Occipital lobe (tissue), 2 donors: ENCODE data around the gene MORN5. TPM values are rescaled to one million over a fixed set of nuclear protein-coding genes. Genes with fewer than 3 reads are reported as not detected.

Experiments
- DNase-seq: peaks from one replicate; lab custom pipeline; 2025; lab: John Stamatoyannopoulos, UW
- total RNA-seq: library from RNA; depleted of rRNA; stranded (reverse); fragments of >200 nt; gene quantifications from one replicate; pipeline ENCODE4 v1.2.3, GENCODE V29; 2014

MORN5 gene
- total RNA-seq, 1 donor from 2014 or later, result 1.2 TPM

DNA sequence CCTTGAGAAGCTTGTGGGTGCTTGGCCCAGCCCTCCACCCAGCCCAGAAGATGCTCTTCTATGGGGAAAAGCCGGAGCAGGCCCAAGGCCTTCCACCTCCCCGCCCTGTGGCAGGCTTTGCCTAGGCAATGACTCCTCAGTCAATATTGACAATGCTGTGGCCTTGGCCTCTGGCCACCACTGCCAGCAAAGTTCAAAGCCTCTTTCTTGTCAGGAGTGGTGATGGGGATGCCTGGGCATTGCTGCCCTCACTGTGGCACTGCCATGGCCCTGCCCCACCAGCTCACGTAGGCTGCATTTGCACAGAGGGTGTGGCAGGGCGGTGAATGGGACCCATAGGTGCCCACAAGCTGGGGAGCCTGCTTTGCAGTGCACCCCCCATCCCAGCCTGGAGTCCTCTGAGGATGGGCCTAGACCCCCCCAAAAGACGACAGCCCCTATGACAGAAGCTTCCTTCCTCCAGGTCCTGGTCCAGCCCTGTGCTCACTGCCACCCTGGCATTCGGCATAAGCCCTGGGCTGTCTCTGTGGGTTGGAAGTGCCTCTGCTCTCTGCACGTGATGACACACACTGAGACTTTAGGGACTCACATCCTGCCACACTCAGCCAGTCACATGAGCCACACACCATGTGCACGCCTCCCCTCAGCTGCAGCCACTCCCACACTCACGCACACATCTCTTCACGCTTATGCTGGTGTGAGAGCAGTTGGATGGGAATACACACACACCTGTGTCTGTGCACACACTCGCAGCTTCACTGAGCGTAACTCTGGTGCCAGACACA is 31.1 kb downstream of the MORN5 start:
- DNase-seq, result no peak

DNA sequence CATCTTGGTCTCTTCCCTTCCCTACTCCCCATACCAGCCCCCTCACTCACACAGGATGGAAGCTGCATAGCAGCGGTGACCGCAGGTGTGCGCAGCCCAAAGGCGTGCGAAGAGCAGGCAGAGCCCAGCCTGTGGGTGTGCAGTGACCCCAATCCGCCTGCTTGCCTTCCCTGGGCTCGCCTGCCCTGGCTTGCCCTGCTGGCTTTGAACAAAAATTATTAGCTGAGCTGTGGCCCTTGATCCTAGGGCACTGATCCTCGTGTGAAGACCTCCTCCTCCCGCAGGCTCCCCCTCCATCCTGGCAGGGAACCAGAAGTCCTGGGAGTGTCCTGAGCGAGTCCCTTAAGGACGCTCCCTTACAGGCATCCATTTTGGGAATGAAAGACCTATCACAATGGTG is 31.9 kb downstream of the MORN5 start:
- no peak for DNase-seq

DNA sequence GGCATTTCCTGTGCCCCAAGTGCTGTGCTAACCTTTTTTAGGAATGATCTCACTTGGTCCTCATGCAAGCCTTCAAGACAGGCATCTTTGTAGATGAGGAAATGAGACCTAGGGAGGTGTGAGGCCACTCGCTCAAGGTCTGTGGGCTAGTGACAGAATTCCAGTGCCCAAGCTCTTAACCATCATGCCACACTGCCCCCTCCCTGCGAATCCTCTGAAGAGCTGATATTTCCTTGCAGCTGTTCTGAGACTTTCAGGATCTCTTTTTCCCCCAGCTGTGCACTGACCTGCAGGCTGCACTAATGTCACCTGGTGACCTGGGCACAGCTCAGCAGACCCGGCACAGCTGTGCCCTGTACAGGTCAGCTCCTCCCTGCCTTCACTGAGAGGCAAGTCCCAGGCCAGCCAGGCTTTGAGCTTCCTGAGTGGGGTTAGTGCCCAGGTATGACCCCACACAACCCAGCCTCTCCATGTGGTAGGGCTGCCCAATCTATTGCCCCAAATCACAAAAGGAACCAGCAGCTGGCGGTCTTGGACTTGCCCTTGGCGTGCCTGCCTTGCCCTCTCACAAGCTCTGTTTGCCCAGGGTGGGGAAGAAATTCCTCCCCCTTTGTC is 32.7 kb downstream of the MORN5 start:
- DNase-seq, result no peak

DNA sequence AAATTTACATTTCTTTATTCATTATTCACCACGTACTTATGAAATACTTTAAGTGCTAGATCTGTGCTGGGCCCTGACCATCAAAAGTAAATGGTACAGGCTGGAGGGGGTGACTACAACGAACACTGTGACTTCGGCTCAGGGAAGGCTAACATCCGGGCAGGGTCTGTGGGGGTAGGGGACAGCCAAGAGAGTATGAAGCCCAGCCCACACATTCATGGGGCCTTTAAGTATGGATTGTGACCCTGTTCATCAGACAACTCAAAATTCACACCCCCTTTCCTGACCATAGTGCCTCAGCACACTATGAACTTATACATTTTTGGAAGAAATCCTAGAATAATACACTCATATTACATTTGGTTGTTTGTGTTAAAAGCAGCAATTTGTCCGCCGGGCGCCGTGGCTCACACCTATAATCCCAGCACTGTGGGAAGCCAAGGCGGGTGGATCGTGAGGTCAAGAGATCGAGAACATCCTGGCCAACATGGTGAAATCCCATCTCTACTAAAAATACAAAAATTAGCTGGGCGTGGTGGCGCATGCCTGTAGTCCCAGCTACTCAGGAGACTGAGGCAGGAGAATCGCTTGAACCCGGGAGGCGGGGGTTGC is 33.3 kb downstream of the MORN5 start:
- no peak for DNase-seq

DNA sequence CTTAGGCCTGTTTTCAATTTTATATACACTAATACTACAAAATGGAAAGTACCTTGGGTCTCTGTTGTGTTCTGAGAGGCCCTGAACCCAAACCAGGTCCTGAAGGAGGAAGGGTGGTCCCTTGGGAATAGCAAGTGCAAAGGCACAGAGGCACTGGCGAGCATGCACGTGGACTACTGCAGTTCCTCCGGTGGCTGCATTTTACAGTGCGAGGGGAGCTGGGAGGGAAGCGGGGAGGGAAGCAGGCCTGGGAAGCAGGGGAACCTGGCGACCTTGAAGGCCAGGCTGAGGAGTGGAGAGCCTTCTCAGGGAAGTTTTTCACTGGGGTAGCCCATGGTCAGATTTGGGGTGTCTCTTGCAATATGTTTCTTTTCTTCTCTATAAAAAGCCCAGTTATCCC is 33.9 kb downstream of the MORN5 start:
- no peak for DNase-seq

DNA sequence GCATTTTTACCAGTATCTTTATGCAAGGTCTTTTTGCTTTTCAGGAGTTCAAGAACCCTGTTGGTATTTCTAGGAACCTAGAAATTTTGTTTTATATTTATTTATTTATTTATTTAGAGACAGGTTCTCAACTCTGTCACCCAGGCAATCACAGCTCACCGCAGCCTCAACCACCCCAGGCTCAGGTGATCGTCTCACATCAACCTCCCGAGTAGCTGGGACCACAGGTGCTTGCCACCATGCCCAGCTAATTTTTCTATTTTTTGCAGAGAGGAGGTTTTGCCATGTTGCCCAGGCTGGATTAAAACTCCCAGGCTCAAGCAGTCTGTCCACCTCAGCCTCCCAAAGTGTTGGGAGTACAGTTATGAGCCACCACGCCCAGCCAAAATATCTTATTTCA is 36.2 kb downstream of the MORN5 start:
- DNase-seq, result no peak

DNA sequence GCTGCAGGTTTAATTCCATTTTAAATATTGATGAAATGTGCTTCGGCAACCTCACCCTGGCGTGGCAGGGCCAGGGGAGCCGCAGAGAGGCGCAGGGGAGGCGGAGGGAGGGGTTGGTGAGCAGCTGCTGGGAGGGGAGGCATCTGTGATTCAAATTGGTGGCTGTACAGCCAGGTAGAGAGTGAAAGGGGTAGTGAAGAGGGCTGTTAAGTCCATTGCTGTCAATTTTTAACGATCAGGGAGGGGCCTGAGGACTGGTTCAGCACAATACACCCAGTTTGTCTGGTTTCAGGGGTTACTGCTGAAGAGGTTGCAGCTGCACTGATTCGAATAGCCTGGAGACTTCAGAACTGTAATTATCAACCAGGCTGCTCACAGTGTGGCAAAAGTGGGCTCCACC is 37.7 kb downstream of the MORN5 start:
- no peak for DNase-seq

DNA sequence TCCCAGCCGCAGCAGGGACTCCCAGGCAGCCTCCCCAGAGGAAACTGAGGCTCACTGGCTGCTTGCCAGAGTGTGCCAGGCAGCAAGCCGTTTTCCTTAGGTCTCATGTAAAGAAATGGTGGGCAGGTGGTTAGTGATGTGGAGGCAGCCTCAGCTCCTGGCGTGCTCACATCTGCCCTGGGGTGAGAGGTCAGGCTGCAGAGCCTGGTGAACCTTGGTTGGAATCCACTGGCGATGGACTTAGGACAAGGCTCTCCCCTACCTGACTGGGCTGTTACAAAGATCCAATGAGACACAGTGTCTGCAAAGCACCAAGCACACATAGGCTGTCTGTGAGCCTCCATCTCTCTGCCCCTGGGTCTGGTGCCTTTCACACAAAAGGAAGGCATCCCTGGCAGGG is 38.2 kb downstream of the MORN5 start:
- no peak for DNase-seq

DNA sequence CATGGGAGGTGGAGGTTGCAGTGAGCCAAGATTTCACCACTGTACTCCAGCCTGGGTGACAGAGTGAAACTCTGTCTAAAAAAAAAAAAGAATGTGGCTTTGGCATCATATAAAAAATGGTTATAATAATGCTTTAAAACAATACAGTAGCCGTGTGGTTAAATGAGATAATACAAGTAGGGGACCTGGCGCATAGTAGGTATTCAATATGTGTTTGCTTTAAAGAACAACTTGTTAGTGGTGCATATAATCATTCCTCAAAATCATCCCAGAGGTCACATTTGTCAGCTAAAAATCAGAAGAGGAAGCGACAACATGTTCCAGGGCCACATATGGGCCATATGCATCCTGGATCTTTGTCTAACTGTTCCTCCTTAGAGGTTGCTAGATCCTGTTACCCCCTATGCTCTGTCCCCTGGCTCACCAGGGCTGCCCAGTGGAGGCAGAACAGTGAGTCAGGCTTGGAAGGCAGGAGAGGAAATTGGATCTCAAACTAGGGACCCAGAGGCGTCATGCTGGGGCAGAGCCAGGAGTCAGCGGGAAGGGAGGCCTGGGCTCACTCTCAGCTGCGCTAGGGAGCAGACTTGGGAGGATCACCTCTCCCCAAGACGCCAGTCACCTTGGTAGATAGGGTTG is 41.4 kb downstream of the MORN5 start:
- no peak for DNase-seq

DNA sequence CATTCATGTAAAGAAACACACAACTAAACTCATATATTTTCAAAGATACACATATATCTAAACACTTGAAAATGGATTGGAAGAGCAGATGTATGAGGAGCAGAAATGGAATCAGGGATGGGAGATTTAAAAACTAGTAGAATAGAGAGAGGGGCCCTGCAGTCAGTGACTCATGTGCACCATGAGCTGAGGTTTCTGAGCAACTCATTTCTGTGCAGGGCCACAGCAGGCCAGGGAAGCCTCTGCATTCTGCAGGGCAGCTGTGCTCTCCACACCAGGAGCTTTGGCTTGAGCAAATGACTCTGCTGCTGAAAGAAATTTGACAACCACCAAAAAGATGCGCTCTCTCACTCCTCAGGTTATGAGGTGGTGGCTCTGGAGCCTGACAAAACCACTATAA is 41.9 kb downstream of the MORN5 start:
- DNase-seq, result no peak

DNA sequence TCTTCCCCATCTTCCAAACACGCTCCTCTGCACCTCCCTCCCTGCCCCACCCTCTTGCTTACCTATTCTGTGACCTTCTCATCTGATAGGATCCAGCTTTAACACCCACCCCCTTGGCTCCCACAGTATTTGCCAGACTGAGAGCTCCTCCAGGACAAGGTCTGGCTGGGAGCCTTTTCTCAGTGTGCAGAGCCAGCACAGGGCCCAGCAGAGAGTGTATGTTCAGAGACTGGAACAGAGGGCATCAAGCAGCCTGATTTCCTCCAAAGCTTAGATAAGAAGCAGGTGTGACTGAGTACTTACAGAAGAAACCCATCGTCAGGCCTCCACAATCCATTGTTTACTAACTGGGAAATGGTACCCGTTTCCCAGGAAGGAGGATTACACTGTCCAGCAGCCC is 42.4 kb downstream of the MORN5 start:
- DNase-seq, result no peak

DNA sequence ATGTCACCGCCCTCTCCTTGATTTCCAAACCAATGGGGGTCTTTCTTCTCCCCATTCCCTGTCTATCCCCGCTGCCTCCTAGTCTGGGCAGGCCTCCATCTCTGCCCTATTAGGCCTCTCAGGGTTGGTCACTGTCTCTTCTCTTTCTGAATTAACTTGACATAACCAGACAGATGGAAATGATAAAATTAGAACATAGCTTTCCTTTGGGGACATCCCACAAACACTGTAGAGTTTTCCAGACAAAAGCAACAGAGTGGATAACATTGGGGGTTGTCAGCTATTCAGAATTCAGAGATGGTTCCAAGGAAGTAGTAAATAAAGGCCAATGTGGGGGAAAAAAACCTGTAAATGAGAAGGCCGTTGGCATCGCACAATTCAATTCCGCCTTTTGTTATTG is 44.3 kb downstream of the MORN5 start:
- no peak for DNase-seq

DNA sequence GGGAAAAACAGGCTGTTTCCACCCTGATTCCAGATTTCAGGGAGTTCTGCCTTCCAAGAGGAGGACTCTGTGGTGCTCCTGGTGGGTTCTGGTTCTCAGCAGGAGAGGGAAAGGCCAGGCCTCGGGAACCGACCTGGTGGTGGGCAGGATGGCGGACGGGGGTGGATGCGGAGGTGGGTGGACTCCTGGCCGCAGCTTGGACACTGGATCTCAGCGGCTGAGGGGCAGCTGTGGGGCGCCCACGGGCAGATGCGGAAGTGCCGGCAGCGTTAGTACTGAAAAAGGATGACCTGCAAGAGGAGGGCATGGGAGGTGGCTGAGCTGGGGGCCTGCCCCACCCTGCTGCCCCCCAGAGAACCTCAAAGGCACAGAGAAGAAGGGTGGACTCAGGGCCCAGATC is 44.8 kb downstream of the MORN5 start:
- DNase-seq, result no peak

DNA sequence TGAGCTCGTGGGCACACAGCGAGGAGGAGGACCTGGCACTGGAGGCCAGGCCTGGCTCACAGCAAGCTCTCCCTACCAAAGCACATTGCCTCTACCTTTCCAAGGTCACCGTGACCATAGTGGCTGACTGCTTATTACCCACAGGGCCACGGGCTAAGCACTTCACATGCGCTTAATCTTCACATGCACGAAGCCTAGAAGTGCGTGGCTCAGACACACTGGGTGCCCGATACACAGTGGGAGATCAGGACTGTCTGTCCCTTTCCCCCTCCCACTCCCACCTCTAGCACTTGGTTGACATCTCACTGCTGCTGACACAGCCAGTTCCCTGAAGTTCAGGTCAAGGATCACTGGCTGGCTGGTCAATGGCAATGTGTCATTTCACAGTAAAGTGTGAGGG is 45.5 kb downstream of the MORN5 start:
- no peak for DNase-seq

DNA sequence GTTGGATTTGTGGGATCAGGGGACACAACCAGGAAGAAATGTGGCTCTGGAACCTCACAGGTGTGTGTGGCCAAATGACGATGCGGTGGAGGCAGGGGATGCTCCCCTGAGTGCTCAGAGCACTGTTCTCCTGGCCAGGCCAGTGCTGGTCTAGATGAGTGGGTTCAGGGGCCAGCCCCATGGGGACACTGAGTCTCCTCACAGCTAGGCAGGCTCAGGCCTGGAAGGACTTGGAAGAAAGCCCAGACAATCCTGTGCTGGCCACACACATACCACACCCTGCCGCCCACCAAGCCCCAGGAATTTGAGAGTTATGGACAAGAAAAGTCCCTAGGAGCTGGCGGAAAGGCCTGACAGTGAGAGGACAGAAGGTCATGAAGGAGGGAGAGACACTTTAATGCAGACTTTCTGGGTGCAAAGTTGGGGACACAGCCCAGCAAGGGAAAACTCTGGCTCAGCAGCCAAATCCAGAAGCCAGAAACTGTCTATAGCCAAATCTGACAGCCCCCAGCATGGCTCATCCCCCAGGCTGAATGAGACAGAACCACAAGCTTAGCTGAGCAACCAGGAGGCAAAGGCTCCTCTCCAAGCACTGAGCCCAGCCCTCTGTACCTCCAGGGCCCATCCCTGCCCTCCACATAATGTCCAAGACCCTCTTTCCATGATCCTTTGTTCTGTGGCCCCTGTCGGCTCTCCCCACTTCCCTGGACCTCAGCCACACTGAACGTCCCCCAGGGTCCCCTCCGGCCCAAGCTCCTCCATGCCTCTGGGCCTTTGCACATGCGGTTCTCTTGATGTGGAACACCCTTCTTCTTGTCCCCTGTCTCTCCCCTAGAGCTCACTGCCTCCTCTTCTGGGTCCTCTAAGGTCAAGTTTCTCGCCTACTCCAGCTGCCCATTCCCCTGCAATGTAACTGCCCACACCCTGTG is 46.7 kb downstream of the MORN5 start:
- no peak for DNase-seq

DNA sequence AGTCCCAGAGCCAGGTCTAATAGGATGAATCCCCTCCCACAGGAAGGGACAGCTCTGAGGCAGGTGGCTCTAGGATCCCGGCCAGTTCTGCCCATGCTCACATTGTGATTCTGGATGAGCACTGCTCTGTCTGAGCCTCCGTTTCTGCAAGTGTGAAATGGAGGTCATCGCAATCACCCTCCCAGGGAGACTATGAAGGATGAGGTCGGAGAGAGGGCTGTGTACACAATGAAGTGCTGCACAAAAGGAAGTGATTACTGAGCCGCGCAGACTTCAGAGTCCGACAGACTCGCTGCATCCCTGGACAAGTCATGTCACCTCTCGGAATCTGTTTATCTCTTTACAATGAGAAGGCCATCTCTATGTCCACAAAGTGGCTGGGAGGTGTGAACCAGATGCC is 47.4 kb downstream of the MORN5 start:
- no peak for DNase-seq

DNA sequence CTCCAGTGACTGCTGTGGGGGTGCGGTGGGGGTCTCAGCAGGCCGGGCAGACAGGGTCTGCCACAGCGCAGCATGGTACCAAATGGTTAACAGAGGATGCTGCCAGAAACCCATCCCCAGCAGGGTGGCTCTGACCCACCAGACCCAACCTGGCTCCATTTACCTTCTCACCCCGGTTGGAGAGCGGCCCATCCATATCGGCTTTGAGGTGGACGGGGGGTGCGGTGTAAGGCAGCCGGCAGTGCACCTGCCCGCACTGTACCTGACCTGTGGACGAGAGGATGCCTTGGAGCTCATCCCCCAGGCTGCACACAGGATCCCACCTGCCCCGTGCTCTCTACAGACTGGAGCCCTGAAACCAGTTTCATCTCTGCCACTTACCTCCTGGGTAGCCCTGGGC is 49.7 kb downstream of the MORN5 start:
- DNase-seq, result no peak

DNA sequence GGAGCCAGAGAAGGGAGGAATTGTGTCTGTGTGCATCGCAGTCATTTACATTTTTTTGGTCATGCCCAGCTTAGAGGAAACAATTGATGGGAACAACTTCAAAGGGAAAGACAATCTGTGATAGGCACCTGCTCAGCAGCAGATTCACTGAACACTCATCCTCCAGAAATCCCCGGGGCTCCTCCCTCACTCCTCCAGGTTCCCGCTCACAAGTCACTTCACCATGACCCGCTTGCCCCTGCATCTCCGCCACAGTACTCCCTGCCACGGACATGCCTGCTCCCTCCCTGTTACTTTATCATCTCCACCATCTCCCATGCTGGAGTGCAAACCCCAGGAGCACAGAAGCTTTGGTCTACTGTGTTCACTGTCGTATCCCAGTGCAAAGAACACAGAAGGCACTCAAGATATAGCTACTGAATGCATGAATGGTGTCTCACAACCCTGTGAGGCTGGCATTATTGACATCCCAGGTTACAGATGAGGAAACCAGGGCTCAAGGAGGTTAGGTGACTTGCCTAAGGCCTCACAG is 52.8 kb downstream of the MORN5 start:
- DNase-seq, result no peak

DNA sequence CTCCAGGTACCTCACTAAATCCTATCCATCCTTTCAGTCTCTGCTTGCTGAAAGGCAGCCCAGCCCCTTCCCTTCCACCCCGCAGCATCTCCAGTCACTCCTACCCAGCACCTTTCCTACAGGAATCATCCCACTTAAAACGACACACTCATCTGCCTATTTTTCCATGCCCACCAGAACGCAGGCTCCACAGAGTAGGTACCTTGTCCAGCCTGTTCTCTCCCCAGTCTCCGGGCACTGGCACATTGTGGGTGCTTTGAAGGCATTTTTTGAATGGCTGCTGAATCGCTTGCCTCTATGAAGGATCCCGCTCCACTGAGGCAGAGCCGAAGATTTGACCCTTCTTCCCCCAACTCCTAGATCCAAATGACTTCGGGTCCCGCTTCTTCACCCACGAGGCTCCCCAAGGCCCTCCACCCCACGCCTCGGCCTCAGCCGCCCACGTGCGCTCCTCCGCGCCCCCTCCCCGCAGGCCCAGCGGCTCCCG is 53.4 kb downstream of the MORN5 start:
- no peak for DNase-seq

DNA sequence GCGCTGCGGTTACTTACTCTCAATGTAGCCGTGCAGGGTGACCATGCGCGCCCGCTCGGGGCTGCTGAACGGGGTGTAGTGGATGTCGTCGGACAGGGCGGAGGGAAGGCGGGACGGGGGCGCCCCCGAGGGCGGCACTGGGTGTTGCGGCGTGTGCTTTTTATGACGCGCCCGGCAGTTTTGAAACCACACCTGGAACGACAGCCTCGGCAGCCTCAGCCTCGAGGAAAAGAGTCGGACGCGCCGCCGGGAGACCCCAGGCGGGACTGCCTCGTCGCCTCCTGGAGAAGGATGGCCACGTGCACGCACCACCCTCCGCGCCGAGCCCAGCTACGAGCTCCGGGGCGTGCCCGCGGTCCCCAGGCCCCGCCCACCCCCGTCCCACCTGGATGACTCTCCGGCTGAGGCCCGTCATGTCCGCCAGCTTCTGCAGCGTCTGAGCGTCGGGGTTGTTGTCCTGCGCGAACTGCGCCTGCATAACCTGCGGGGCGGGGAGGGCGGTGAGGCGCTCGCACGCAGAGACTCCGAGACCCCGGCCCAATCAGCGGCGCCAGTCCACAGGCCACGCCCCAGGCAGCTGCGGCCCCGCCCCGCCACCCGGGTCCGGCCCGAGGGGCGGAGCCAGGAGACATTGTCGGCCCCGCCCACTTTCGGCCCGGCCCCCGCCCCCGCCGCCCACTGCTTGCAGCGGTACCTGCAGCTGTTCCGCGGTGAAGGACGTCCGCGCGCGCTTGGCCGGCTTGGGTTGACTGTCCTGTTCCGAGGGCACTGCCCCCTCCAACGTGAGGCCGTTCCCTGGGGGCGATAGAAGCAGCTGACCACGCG is 54.1 kb downstream of the MORN5 start:
- no peak for DNase-seq
